GM23338 (cell line): ENCODE measurements around the gene CAMP. TPM values are rescaled to one million over a fixed set of nuclear protein-coding genes. Genes with fewer than 3 reads are reported as not detected.
A peak's percentile ranks its signal among the peaks of the same experiment; 100 is the strongest.

ENCODE experiments used
- ATAC-seq: fragments of 200-7000 bp; cut with Tn5 transposase; 3 replicates; pipeline ENCODE4 v1.9.1; 2020
- DNase-seq: peaks from one replicate; pipeline ENCODE4 v3.0.0-alpha.2; 2015; ENCODE audit warnings: low spot score
- H2AFZ ChIP-seq: fragments of 200-600 bp; sonication (generic); 2 replicates; pipeline ENCODE4 v1.8.0; 2016; ENCODE audit warnings: antibody characterized with exemption, mild to moderate bottlenecking, moderate library complexity
- H3F3A ChIP-seq: fragments of 200-600 bp; sonication (generic); replicated peaks from 2 replicates; pipeline ENCODE4 v1.8.0; 2017; ENCODE audit warnings: antibody characterized with exemption, mixed run types, low read depth
- H3K27ac ChIP-seq: fragments of 200-600 bp; sonication (generic); 2 replicates; pipeline ENCODE4 v1.6.1; 2016; ENCODE audit warnings: low read depth
- H3K27me3 ChIP-seq: fragments of 200-600 bp; sonication (generic); 2 replicates; pipeline ENCODE4 v1.8.0; 2016; ENCODE audit warnings: mild to moderate bottlenecking, mixed run types, moderate library complexity; ENCODE audit not compliant: insufficient read depth
- H3K36me3 ChIP-seq: fragments of 200-600 bp; sonication (generic); 2 replicates; pipeline ENCODE4 v1.8.0; 2016; ENCODE audit warnings: mild to moderate bottlenecking; ENCODE audit not compliant: insufficient read depth
- H3K4me1 ChIP-seq: fragments of 200-600 bp; sonication (generic); 2 replicates; pipeline ENCODE4 v1.8.0; 2016; ENCODE audit warnings: mild to moderate bottlenecking, moderate library complexity; ENCODE audit not compliant: insufficient read depth
- H3K4me2 ChIP-seq: fragments of 200-600 bp; sonication (generic); 2 replicates; pipeline ENCODE4 v1.7.1; 2017; ENCODE audit warnings: mixed run types
- H3K4me3 ChIP-seq: fragments of 200-600 bp; sonication (generic); 2 replicates; pipeline ENCODE4 v1.6.1; 2016; ENCODE audit warnings: mixed run types
- H3K79me2 ChIP-seq: fragments of 200-600 bp; sonication (generic); replicated peaks from 2 replicates; pipeline ENCODE4 v1.8.0; 2017; ENCODE audit warnings: mild to moderate bottlenecking; ENCODE audit not compliant: insufficient read depth
- H3K9me2 ChIP-seq: fragments of 200-600 bp; sonication (generic); 2 replicates; pipeline ENCODE4 v1.8.0; 2017; ENCODE audit not compliant: insufficient read depth
- H4K20me1 ChIP-seq: fragments of 200-600 bp; sonication (generic); replicated peaks from 2 replicates; pipeline ENCODE4 v1.8.0; 2017; ENCODE audit warnings: mild to moderate bottlenecking; ENCODE audit not compliant: insufficient read depth
- H3K27ac Mint-ChIP-seq: 2 replicates; pipeline ENCODE4 v1.8.0; 2020; ENCODE audit warnings: inconsistent platforms, mild to moderate bottlenecking, moderate library complexity, mixed read lengths
- H3K27me3 Mint-ChIP-seq: 3 replicates; pipeline ENCODE4 v1.8.0; 2022; ENCODE audit warnings: low read depth, mild to moderate bottlenecking, moderate library complexity, mixed read lengths, inconsistent platforms; ENCODE audit not compliant: insufficient read depth, poor library complexity
- H3K36me3 Mint-ChIP-seq: 3 replicates; pipeline ENCODE4 v1.8.0; 2021; ENCODE audit warnings: low read depth, mild to moderate bottlenecking, inconsistent platforms, moderate library complexity, mixed read lengths
- H3K4me1 Mint-ChIP-seq: 3 replicates; pipeline ENCODE4 v1.8.0; 2020; ENCODE audit warnings: mild to moderate bottlenecking, inconsistent platforms, mixed read lengths
- H3K4me3 Mint-ChIP-seq: 3 replicates; pipeline ENCODE4 v1.8.0; 2021; ENCODE audit warnings: moderate library complexity, mild to moderate bottlenecking, inconsistent platforms, mixed read lengths
- H3K9me3 Mint-ChIP-seq: 3 replicates; pipeline ENCODE4 v1.8.0; 2020; ENCODE audit warnings: moderate library complexity, mild to moderate bottlenecking, inconsistent platforms, mixed read lengths
- CTCF ChIP-seq, 2 experiments: fragments of 200-600 bp in 1 of 2; sonication (generic) in 1 of 2; conservative IDR thresholded peaks; 2 replicates each; pipeline versions ENCODE4 v1.5.1 to v1.6.1; 2016 to 2017; ENCODE audit warnings: antibody characterized with exemption in 2 of 2, low read depth in 2 of 2, mild to moderate bottlenecking in 2 of 2, moderate library complexity in 1 of 2
- JUNB ChIP-seq: IDR thresholded peaks from one replicate; pipeline ENCODE4 v1.6.1; 2016; ENCODE audit warnings: antibody characterized with exemption; ENCODE audit not compliant: unreplicated experiment
- POLR2AphosphoS5 ChIP-seq: IDR thresholded peaks from 2 replicates; pipeline ENCODE4 v1.6.1; 2016; ENCODE audit warnings: antibody characterized with exemption, low read depth
- ZNF331 ChIP-seq: fragments of 250-450 bp; sonication (Bioruptor Pico); IDR thresholded peaks from 2 replicates; pipeline ENCODE4 v1.5.0; 2020; ENCODE audit warnings: low read depth, mild to moderate bottlenecking, moderate library complexity
- ZNF462 ChIP-seq: fragments of 250-450 bp; sonication (Bioruptor Pico); IDR thresholded peaks from 2 replicates; pipeline ENCODE4 v1.5.0; 2020; ENCODE audit warnings: mild to moderate bottlenecking, moderate library complexity
- polyA plus RNA-seq: library from polyadenylated mRNA; unstranded; fragments of >200 nt; fragmentation: Nextera tagmentation; extraction: Ambion mirVana; gene quantifications from 2 replicates; pipeline ENCODE4 v1.2.1, GENCODE V29; 2016
- total RNA-seq: library from RNA; depleted of rRNA; stranded (reverse); fragments of >200 nt; shearing (Covaris generic); gene quantifications from 2 replicates; pipeline ENCODE4 v1.2.3, GENCODE V29; 2014

The CAMP gene
- total and polyA plus RNA-seq, 2 experiments from 2014 or later, result not detected

- H3K27ac Mint-ChIP-seq, result no peak overlapping the region
- peaks cover 15% of the 10 kb centered on the region for H3K4me1 Mint-ChIP-seq
- Histone ChIP-seq H3K36me3 (peaks cover 45% of the 10 kb centered on the region), H2AFZ (no peak overlapping the region), H3F3A (peaks cover 48% of the 10 kb centered on the region), H3K27me3 (no peaks in the 10 kb centered on the region), H3K4me3 (no peak overlapping the region), H3K9me2 (0 out of 2 replicates have a peak, but pooled peaks cover 4% of the 10 kb centered on the region), H3K4me2 (no peak overlapping the region), H4K20me1 (peaks cover 12% of the 10 kb centered on the region), H3K79me2 (no peaks in the 10 kb centered on the region), H3K4me1 (peaks cover 21% of the 10 kb centered on the region), H3K27ac (no peak overlapping the region)
- no peak; the same call in 1 of the 3 replicates for ATAC-seq
- peaks cover 18% of the 10 kb centered on the region for H3K27me3 Mint-ChIP-seq
- H3K4me3 Mint-ChIP-seq, result no peak overlapping the region
- H3K36me3 Mint-ChIP-seq, result peaks cover 74% of the 10 kb centered on the region
- TF ChIP-seq POLR2AphosphoS5 (peak; percentile 34), ZNF331 (CRISPR knock-in tag) (no peak)
- DNase-seq, result peak; percentile 26
- peaks cover 38% of the 10 kb centered on the region for H3K9me3 Mint-ChIP-seq
Measured at GRCh38 chr3:48271763-48272498, 48.6 kb downstream of the CAMP start.

GRCh38 chr3:48273594-48274211, 50.4 kb downstream of the CAMP start:
- Mint-ChIP-seq H3K27me3 (peaks cover 22% of the 10 kb centered on the region), H3K4me1 (peaks cover 33% of the 10 kb centered on the region), H3K27ac (no peak overlapping the region; the same call in 1 of the 2 replicates), H3K36me3 (peaks cover 73% of the 10 kb centered on the region), H3K9me3 (peaks cover 42% of the 10 kb centered on the region), H3K4me3 (no peak overlapping the region)
- no peak overlapping the region for H2AFZ ChIP-seq
- H3K9me2 ChIP-seq, result peaks cover 4% of the 10 kb centered on the region; the same call in 1 of the 2 replicates
- peaks cover 34% of the 10 kb centered on the region for H3F3A ChIP-seq
- H3K4me1 ChIP-seq, result peaks cover 39% of the 10 kb centered on the region
- peaks cover 28% of the 10 kb centered on the region for H3K36me3 ChIP-seq
- H3K79me2 ChIP-seq, result no peaks in the 10 kb centered on the region
- H3K4me3 ChIP-seq, result no peak overlapping the region
- TF ChIP-seq POLR2AphosphoS5 (0 out of 2 replicates have a peak, but pooled peaks have one; percentile 41), CTCF (conservative IDR thresholded peaks at IDR 0.05; ENCODE audit: low read depth in 2 of 2) (peak; percentile 78 to 92), JUNB (no peak), ZNF462 (CRISPR knock-in tag) (no peak)
- no peak overlapping the region; the same call in 1 of the 2 replicates for H3K27ac ChIP-seq
- DNase-seq (peak; percentile 89), ATAC-seq (peak; percentile 68)
- H3K27me3 ChIP-seq, result no peaks in the 10 kb centered on the region
- peaks cover 12% of the 10 kb centered on the region for H4K20me1 ChIP-seq
- no peak overlapping the region for H3K4me2 ChIP-seq
